ENCODE data around the gene CELSR1. TPM values are rescaled to one million over a fixed set of nuclear protein-coding genes. Genes with fewer than 3 reads are reported as not detected.
"Not testable (repeated sequence)": the region's sequence is repeated elsewhere in the genome, so short reads cannot be mapped to it uniquely, and the experiment has no call there.

The CELSR1 gene
- total and polyA plus RNA-seq, 2 donors from 2014 or later = 15.7 to 49.9 TPM

DNA sequence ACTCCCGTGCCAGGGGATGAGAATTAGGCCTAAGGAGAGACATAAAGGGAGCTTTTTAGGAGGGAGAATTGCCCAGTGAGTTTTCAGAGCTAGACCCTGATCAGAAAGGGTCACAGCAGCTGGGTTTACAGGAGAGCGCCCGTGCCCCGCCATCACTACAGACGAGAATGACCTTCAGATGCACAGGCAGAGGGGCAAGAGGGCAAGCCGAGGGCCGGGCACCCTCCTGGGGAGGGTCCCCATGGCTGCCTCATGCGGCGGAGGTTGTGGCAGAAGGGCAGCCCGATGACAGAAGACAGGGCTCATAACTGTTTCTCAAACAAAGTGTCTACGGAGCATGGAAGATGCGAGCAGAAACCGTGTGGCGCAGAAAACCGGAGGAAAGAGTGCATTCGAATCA lies 129.7 kb downstream of the CELSR1 start:
- H3K4me1 ChIP-seq (ENCODE audit: control insufficient read depth in 2 of 3, insufficient read depth in 2 of 3, low read depth in 1 of 3, low read length in 3 of 3) = no peaks in the 10 kb centered on the region
- TF ChIP-seq, protein P1, sequence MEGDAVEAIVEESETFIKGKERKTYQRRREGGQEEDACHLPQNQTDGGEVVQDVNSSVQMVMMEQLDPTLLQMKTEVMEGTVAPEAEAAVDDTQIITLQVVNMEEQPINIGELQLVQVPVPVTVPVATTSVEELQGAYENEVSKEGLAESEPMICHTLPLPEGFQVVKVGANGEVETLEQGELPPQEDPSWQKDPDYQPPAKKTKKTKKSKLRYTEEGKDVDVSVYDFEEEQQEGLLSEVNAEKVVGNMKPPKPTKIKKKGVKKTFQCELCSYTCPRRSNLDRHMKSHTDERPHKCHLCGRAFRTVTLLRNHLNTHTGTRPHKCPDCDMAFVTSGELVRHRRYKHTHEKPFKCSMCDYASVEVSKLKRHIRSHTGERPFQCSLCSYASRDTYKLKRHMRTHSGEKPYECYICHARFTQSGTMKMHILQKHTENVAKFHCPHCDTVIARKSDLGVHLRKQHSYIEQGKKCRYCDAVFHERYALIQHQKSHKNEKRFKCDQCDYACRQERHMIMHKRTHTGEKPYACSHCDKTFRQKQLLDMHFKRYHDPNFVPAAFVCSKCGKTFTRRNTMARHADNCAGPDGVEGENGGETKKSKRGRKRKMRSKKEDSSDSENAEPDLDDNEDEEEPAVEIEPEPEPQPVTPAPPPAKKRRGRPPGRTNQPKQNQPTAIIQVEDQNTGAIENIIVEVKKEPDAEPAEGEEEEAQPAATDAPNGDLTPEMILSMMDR (IDR thresholded peaks at IDR 0.05; ENCODE audit: borderline replicate concordance, extremely low read depth, insufficient read depth) = no peak
- no peak overlapping the region for H3K27ac ChIP-seq (ENCODE audit: low read depth in 2 of 2, low read length in 2 of 2)
- no peaks in the 10 kb centered on the region for H3K36me3 ChIP-seq (ENCODE audit: control insufficient read depth in 2 of 3, insufficient read depth in 3 of 3, low read length in 3 of 3)
- no peak overlapping the region for H3K4me3 ChIP-seq (ENCODE audit: low read length in 3 of 3)
- H3K27me3 ChIP-seq (ENCODE audit: control insufficient read depth, insufficient read depth, low read length) = no peaks in the 10 kb centered on the region
- FAIRE-seq (no peak), DNase-seq (no peak)
- no peaks in the 10 kb centered on the region for H3K9me3 ChIP-seq (ENCODE audit: control insufficient read depth in 2 of 3, insufficient read depth in 1 of 3, low read length in 3 of 3)
- no peak overlapping the region for H3K9ac ChIP-seq (ENCODE audit: low read length in 3 of 3)
- intact Hi-C loops (cut with DNase I) = no loop called here

DNA sequence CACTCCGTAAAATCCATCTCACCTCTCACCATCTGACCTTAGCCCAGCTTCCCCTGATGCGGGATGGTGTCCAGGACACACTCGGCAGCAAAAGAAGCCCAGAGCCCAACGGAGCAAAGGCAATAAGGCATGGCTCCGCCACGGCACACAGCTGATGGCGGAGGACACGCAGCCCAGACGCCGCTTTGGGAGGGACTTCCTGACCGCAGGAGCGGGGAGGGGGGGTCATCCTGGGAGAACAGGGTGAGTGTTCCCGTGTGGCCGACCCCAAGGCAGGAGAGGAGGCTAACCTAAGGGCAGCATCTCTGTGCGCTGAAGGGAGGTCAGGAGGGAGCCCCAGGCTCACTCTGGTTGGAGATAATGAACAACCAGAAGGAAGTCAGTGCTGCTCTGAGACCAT lies 130.6 kb downstream of the CELSR1 start:
- H3K27ac ChIP-seq (ENCODE audit: low read depth in 2 of 2, low read length in 2 of 2) = no peak overlapping the region
- DNase-seq = peak in 1 of 5 donors; percentile 72
- H3K4me3 ChIP-seq (ENCODE audit: low read length in 3 of 3) = no peak overlapping the region
- no peak overlapping the region for H3K9ac ChIP-seq (ENCODE audit: low read length in 3 of 3)
- FAIRE-seq = no peak
- H3K4me1 ChIP-seq (ENCODE audit: control insufficient read depth in 2 of 3, insufficient read depth in 2 of 3, low read depth in 1 of 3, low read length in 3 of 3) = no peaks in the 10 kb centered on the region
- intact Hi-C loops (cut with DNase I) = no loop called here
- H3K9me3 ChIP-seq (ENCODE audit: control insufficient read depth in 2 of 3, insufficient read depth in 1 of 3, low read length in 3 of 3) = no peaks in the 10 kb centered on the region
- no peaks in the 10 kb centered on the region for H3K36me3 ChIP-seq (ENCODE audit: control insufficient read depth in 2 of 3, insufficient read depth in 3 of 3, low read length in 3 of 3)
- TF ChIP-seq, protein P1 (IDR thresholded peaks at IDR 0.05; ENCODE audit: borderline replicate concordance, extremely low read depth, insufficient read depth) = no peak
- H3K27me3 ChIP-seq (ENCODE audit: control insufficient read depth, insufficient read depth, low read length) = no peaks in the 10 kb centered on the region

DNA sequence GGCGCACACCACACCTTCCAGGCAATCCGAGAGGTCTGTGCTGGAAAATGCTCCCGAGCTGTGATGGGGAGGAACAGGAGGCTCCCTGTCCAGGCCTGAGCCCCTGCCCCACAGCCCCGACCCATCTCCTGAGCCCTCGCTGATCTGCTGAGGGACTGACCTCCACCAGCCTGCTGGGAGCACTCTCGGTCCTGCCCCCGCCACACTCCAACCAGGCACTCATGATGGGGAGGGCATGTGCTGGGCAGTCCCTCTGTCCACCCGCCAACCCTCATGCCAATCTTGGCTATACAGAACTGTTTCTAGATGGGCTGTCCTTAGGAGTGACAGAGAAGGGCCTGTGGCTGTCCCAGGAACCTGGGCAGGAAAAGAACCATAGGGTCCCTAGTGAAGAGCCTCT lies 131.1 kb downstream of the CELSR1 start:
- no peak overlapping the region for H3K9ac ChIP-seq (ENCODE audit: low read length in 3 of 3)
- no peaks in the 10 kb centered on the region for H3K36me3 ChIP-seq (ENCODE audit: control insufficient read depth in 2 of 3, insufficient read depth in 3 of 3, low read length in 3 of 3)
- no peak for FAIRE-seq
- TF ChIP-seq, protein P1 (IDR thresholded peaks at IDR 0.05; ENCODE audit: borderline replicate concordance, extremely low read depth, insufficient read depth) = no peak
- no peak overlapping the region for H3K4me3 ChIP-seq (ENCODE audit: low read length in 3 of 3)
- no peak overlapping the region for H3K27ac ChIP-seq (ENCODE audit: low read depth in 2 of 2, low read length in 2 of 2)
- intact Hi-C loops (cut with DNase I) = no loop called here
- no peak for DNase-seq
- H3K27me3 ChIP-seq (ENCODE audit: control insufficient read depth, insufficient read depth, low read length) = no peaks in the 10 kb centered on the region
- no peaks in the 10 kb centered on the region for H3K9me3 ChIP-seq (ENCODE audit: control insufficient read depth in 2 of 3, insufficient read depth in 1 of 3, low read length in 3 of 3)
- no peaks in the 10 kb centered on the region for H3K4me1 ChIP-seq (ENCODE audit: control insufficient read depth in 2 of 3, insufficient read depth in 2 of 3, low read depth in 1 of 3, low read length in 3 of 3)

DNA sequence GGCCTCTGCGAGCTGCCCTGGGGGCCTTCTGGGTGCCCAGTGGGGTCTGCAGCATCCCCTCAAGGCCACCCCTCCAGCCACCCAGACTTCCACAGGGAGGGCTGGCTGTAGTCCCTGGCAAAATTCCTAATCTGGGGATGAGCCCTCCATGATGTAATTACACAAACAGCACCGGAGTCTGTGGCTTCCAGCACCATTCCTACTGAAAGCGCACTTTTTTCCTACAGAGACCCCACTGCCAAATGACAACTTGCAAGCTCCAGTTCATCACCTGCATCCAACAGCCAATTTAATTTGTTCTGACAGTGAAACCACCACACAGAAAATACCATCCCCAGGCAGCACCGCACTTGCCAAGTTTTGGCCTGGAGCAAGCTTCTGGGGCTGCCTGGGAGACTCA lies 131.5 kb downstream of the CELSR1 start:
- H3K9me3 ChIP-seq (ENCODE audit: control insufficient read depth in 2 of 3, insufficient read depth in 1 of 3, low read length in 3 of 3) = no peaks in the 10 kb centered on the region
- H3K36me3 ChIP-seq (ENCODE audit: control insufficient read depth in 2 of 3, insufficient read depth in 3 of 3, low read length in 3 of 3) = no peaks in the 10 kb centered on the region
- FAIRE-seq (no peak), DNase-seq (no peak)
- intact Hi-C loops (cut with DNase I) = no loop called here
- H3K9ac ChIP-seq (ENCODE audit: low read length in 3 of 3) = no peak overlapping the region
- TF ChIP-seq, protein P1 (IDR thresholded peaks at IDR 0.05; ENCODE audit: borderline replicate concordance, extremely low read depth, insufficient read depth) = no peak
- H3K4me1 ChIP-seq (ENCODE audit: control insufficient read depth in 2 of 3, insufficient read depth in 2 of 3, low read depth in 1 of 3, low read length in 3 of 3) = no peaks in the 10 kb centered on the region
- no peaks in the 10 kb centered on the region for H3K27me3 ChIP-seq (ENCODE audit: control insufficient read depth, insufficient read depth, low read length)
- no peak overlapping the region for H3K27ac ChIP-seq (ENCODE audit: low read depth in 2 of 2, low read length in 2 of 2)
- H3K4me3 ChIP-seq (ENCODE audit: low read length in 3 of 3) = no peak overlapping the region

DNA sequence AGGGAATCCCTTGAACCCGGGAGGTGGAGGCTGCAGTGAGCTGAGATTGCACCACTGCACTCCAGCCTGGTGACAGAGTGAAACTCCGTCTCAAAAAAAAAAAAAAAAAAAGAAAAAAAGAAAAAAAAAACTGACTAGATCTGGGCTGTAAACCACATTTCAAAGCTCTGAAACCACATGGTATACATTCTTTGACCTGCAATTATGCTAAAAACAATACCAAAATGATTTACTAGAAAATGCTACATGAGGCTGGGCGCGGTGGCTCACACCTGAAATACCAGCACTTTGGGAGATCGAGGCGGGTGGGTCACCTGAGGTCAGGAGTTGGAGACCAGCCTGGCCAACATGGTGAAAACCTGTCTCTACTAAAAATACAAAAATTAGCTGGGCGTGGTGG lies 133.5 kb downstream of the CELSR1 start:
- H3K9ac ChIP-seq (ENCODE audit: low read length in 3 of 3); H3K4me3 ChIP-seq (ENCODE audit: low read length in 3 of 3); H3K36me3 ChIP-seq (ENCODE audit: control insufficient read depth in 2 of 3, insufficient read depth in 3 of 3, low read length in 3 of 3); H3K4me1 ChIP-seq (ENCODE audit: control insufficient read depth in 2 of 3, insufficient read depth in 2 of 3, low read depth in 1 of 3, low read length in 3 of 3); FAIRE-seq; intact Hi-C loops (cut with DNase I); H3K9me3 ChIP-seq (ENCODE audit: control insufficient read depth in 2 of 3, insufficient read depth in 1 of 3, low read length in 3 of 3); H3K27ac ChIP-seq (ENCODE audit: low read depth in 2 of 2, low read length in 2 of 2); DNase-seq; H3K27me3 ChIP-seq (ENCODE audit: control insufficient read depth, insufficient read depth, low read length): not testable (repeated sequence)

Data from kidney (tissue), 14 donors.